LoVo (cell line): ENCODE results near the gene PDE6A.
"Not testable (repeated sequence)": the region's sequence is repeated elsewhere in the genome, so short reads cannot be mapped to it uniquely, and the experiment has no call there.

ENCODE experiments used
- DNase-seq: peaks from one replicate; pipeline ENCODE4 v3.0.0-alpha.2; 2016; ENCODE audit warnings: low spot score

Gene PDE6A

GRCh38 chr5:149953436-149954121 lies 9.0 kb upstream of the PDE6A start:
- no peak for DNase-seq

GRCh38 chr5:149951138-149951749 lies 6.7 kb upstream of the PDE6A start:
- DNase-seq = no peak

- no peak for DNase-seq
Measured at GRCh38 chr5:149948993-149949392, 4.4 kb upstream of the PDE6A start.

GRCh38 chr5:149946118-149946517 lies 1.5 kb upstream of the PDE6A start:
- no peak for DNase-seq

- not testable (repeated sequence) for DNase-seq
Measured at GRCh38 chr5:149943177-149943949, 1.2 kb downstream of the PDE6A start.

- not testable (repeated sequence) for DNase-seq
Measured at GRCh38 chr5:149942741-149943169, 1.8 kb downstream of the PDE6A start.

GRCh38 chr5:149942199-149942598 lies 2.4 kb downstream of the PDE6A start:
- DNase-seq = no peak

- no peak for DNase-seq
Measured at GRCh38 chr5:149941795-149942194, 2.8 kb downstream of the PDE6A start.

GRCh38 chr5:149940941-149941644 lies 3.5 kb downstream of the PDE6A start:
- DNase-seq = no peak

GRCh38 chr5:149940077-149940574 lies 4.5 kb downstream of the PDE6A start:
- no peak for DNase-seq

- no peak for DNase-seq
Measured at GRCh38 chr5:149939546-149939945, 5.0 kb downstream of the PDE6A start.

- DNase-seq = no peak
Measured at GRCh38 chr5:149938791-149939358, 5.7 kb downstream of the PDE6A start.

- DNase-seq = peak; percentile 49
Measured at GRCh38 chr5:149938279-149938678, 6.3 kb downstream of the PDE6A start.

- DNase-seq = peak; percentile 17
Measured at GRCh38 chr5:149937610-149938009, 7.0 kb downstream of the PDE6A start.

GRCh38 chr5:149936700-149937091 lies 7.9 kb downstream of the PDE6A start:
- no peak for DNase-seq

- no peak for DNase-seq
Measured at GRCh38 chr5:149936044-149936699, 8.4 kb downstream of the PDE6A start.

- DNase-seq = no peak
Measured at GRCh38 chr5:149935431-149935901, 9.1 kb downstream of the PDE6A start.

- no peak for DNase-seq
Measured at GRCh38 chr5:149932445-149933350, 11.9 kb downstream of the PDE6A start.

- no peak for DNase-seq
Measured at GRCh38 chr5:149931992-149932436, 12.6 kb downstream of the PDE6A start.
